ENCODE results near the gene DSE. TPM values are rescaled to one million over a fixed set of nuclear protein-coding genes. Genes with fewer than 3 reads are reported as not detected.

Gene DSE
- total RNA-seq, 1 donor from 2014 or later = 80.5 TPM

- no peak for TF ChIP-seq CTCF (conservative IDR thresholded peaks at IDR 0.05)
- H3K9me3 Mint-ChIP-seq = peaks cover 15% of the 10 kb centered on the region
- no peak overlapping the region for H3K27ac Mint-ChIP-seq
- no peak overlapping the region for H3K4me3 Mint-ChIP-seq
- H3K4me1 Mint-ChIP-seq (ENCODE audit: unreplicated experiment) = peaks cover 52% of the 10 kb centered on the region
- DNase-seq (ENCODE audit: extremely low spot score, unreplicated experiment) = no peak
- H3K27me3 Mint-ChIP-seq = peaks cover 4% of the 10 kb centered on the region
- peaks cover 27% of the 10 kb centered on the region for H3K36me3 Mint-ChIP-seq
Observed at GRCh38 chr6:116384727-116385458, 14.1 kb downstream of the DSE start.

GRCh38 chr6:116385459-116385802, 14.7 kb downstream of the DSE start:
- H3K36me3 Mint-ChIP-seq = peaks cover 22% of the 10 kb centered on the region
- DNase-seq (ENCODE audit: extremely low spot score, unreplicated experiment) = no peak
- H3K4me1 Mint-ChIP-seq (ENCODE audit: unreplicated experiment) = peaks cover 47% of the 10 kb centered on the region
- H3K27ac Mint-ChIP-seq = no peak overlapping the region
- peaks cover 15% of the 10 kb centered on the region for H3K9me3 Mint-ChIP-seq
- no peak overlapping the region for H3K4me3 Mint-ChIP-seq
- no peak for TF ChIP-seq CTCF (conservative IDR thresholded peaks at IDR 0.05)
- H3K27me3 Mint-ChIP-seq = no peaks in the 10 kb centered on the region

- H3K4me3 Mint-ChIP-seq = no peak overlapping the region
- peaks cover 14% of the 10 kb centered on the region for H3K9me3 Mint-ChIP-seq
- no peaks in the 10 kb centered on the region for H3K27me3 Mint-ChIP-seq
- peaks cover 50% of the 10 kb centered on the region for H3K4me1 Mint-ChIP-seq (ENCODE audit: unreplicated experiment)
- peaks cover 21% of the 10 kb centered on the region for H3K36me3 Mint-ChIP-seq
- no peak for TF ChIP-seq CTCF (conservative IDR thresholded peaks at IDR 0.05)
- DNase-seq (ENCODE audit: extremely low spot score, unreplicated experiment) = no peak
- H3K27ac Mint-ChIP-seq = no peak overlapping the region
Observed at GRCh38 chr6:116385921-116386320, 15.2 kb downstream of the DSE start.

GRCh38 chr6:116386581-116387299, 16.0 kb downstream of the DSE start:
- H3K9me3 Mint-ChIP-seq = peaks cover 9% of the 10 kb centered on the region
- H3K4me1 Mint-ChIP-seq (ENCODE audit: unreplicated experiment) = peaks cover 43% of the 10 kb centered on the region
- H3K27me3 Mint-ChIP-seq = no peaks in the 10 kb centered on the region
- H3K27ac Mint-ChIP-seq = no peak overlapping the region
- peaks cover 13% of the 10 kb centered on the region for H3K36me3 Mint-ChIP-seq
- H3K4me3 Mint-ChIP-seq = no peak overlapping the region
- TF ChIP-seq CTCF (conservative IDR thresholded peaks at IDR 0.05) = no peak
- no peak for DNase-seq (ENCODE audit: extremely low spot score, unreplicated experiment)

GRCh38 chr6:116387374-116387773, 16.6 kb downstream of the DSE start:
- Mint-ChIP-seq H3K27me3 (no peaks in the 10 kb centered on the region), H3K4me1 (ENCODE audit: unreplicated experiment) (peaks cover 43% of the 10 kb centered on the region), H3K4me3 (no peak overlapping the region)

More at GRCh38 chr6:116387374-116387773, 16.6 kb downstream of the DSE start:
- H3K9me3 Mint-ChIP-seq = peaks cover 7% of the 10 kb centered on the region
- no peak overlapping the region for H3K27ac Mint-ChIP-seq
- DNase-seq (ENCODE audit: extremely low spot score, unreplicated experiment) = no peak
- TF ChIP-seq CTCF (conservative IDR thresholded peaks at IDR 0.05) = no peak
- H3K36me3 Mint-ChIP-seq = peaks cover 11% of the 10 kb centered on the region

Data from type B pancreatic cell (in vitro differentiated cells).